HepG2 (cell line): Measurements from ENCODE around the gene P3H2. TPM values are rescaled to one million over a fixed set of nuclear protein-coding genes. Genes with fewer than 3 reads are reported as not detected.

Experiments
- ATAC-seq: fragments of 200-7000 bp; cut with Tn5 transposase; 3 replicates; pipeline ENCODE4 v1.9.1; 2020; ENCODE audit warnings: mild to moderate bottlenecking, moderate library complexity
- BruUV-seq: library from RNA; stranded (reverse); fragments of 400-500 nt; replicated peaks from 2 replicates; lab custom pipeline; 2021; lab: Mats Ljungman, UMichigan
- CTCF ChIA-PET: fragments of 300-600 bp; formaldehyde crosslinking; extraction: SDS; loops from one replicate; lab custom pipeline; 2021; ENCODE audit warnings: low total read pairs, inconsistent platforms, low intra/inter-chr PET ratio; lab: Yijun Ruan, JAX
- POLR2A ChIA-PET: fragments of 350-600 bp; sonication (Branson Sonifier 250); formaldehyde crosslinking; loops from one replicate; lab custom pipeline; 2020; ENCODE audit warnings: antibody characterized with exemption, inconsistent platforms; lab: Yijun Ruan, JAX
- DNase-seq: peaks from one replicate; pipeline ENCODE4 v3.0.0-alpha.2; 2015; ENCODE audit warnings: low spot score
- FAIRE-seq: peaks from 3 replicates; lab custom pipeline; 2011; peaks lifted over from hg19 to GRCh38; lab: Jason Lieb, UNC
- H2AFZ ChIP-seq: one replicate; pipeline ENCODE4 v1.6.1; 2011; ENCODE audit warnings: low read length, inconsistent platforms
- H3K27ac ChIP-seq: fragments of 300-600 bp; 3 replicates; pipeline ENCODE4 v1.8.0; 2011; ENCODE audit warnings: mixed run types, mild to moderate bottlenecking, mixed read lengths, low read length, inconsistent platforms; ENCODE audit not compliant: insufficient read depth; ENCODE audit errors: extremely low read length
- H3K27me3 ChIP-seq, 2 experiments: fragments of 200-600 bp in 1 of 2; 2 replicates in 1 of 2; 3 replicates in 1 of 2; pipeline versions ENCODE4 v1.6.0 to v1.8.0; 2011; ENCODE audit warnings: low read length in 2 of 2, mild to moderate bottlenecking in 2 of 2, moderate library complexity in 2 of 2, inconsistent platforms in 1 of 2; ENCODE audit not compliant: insufficient read depth in 2 of 2, control insufficient read depth in 1 of 2
- H3K36me3 ChIP-seq, 2 experiments: fragments of 200-600 bp in 1 of 2; replicated peaks in 1 of 2; 2 replicates in 1 of 2; 3 replicates in 1 of 2; pipeline versions ENCODE4 v1.5.1 to v1.8.0; 2011; ENCODE audit warnings: low read length in 2 of 2, inconsistent platforms in 1 of 2; ENCODE audit not compliant: insufficient read depth in 2 of 2, control insufficient read depth in 1 of 2
- H3K4me1 ChIP-seq: 2 replicates; pipeline ENCODE4 v1.5.1; 2012; ENCODE audit warnings: low read length, inconsistent platforms; ENCODE audit not compliant: insufficient read depth
- H3K4me2 ChIP-seq: 2 replicates; pipeline ENCODE4 v1.6.0; 2011; ENCODE audit warnings: low read depth, low read length, inconsistent platforms
- H3K4me3 ChIP-seq, 3 experiments: fragments of 200-600 bp in 1 of 3; sonication (generic), shearing (Covaris generic) in 1 of 3; replicated peaks in 1 of 3; 2 replicates each; pipeline ENCODE4 v1.5.1; 2011 to 2016; ENCODE audit warnings: low read length in 3 of 3, inconsistent platforms in 2 of 3, low read depth in 2 of 3, mild to moderate bottlenecking in 2 of 3, control low read depth in 1 of 3, mixed read lengths in 1 of 3; ENCODE audit not compliant: insufficient read depth in 1 of 3
- H3K79me2 ChIP-seq: one replicate; pipeline ENCODE4 v1.6.1; 2011; ENCODE audit warnings: low read length, inconsistent platforms; ENCODE audit not compliant: insufficient read depth
- H3K9ac ChIP-seq: 2 replicates; pipeline ENCODE4 v1.6.0; 2011; ENCODE audit warnings: mild to moderate bottlenecking, low read depth, low read length, inconsistent platforms; ENCODE audit not compliant: insufficient read depth
- H3K9me3 ChIP-seq: 2 replicates; pipeline ENCODE4 v1.5.1; 2012; ENCODE audit warnings: mild to moderate bottlenecking, low read length
- H4K20me1 ChIP-seq: 2 replicates; pipeline ENCODE4 v1.6.0; 2011; ENCODE audit warnings: inconsistent platforms, mild to moderate bottlenecking, low read length, moderate library complexity; ENCODE audit not compliant: insufficient read depth
- BORCS8-MEF2B ChIP-seq: sonication (generic); formaldehyde crosslinking; IDR thresholded peaks from 2 replicates; pipeline ENCODE4 v1.8.0; 2022; ENCODE audit warnings: mild to moderate bottlenecking, missing genetic modification reagents
- CENPBD1 ChIP-seq: sonication (generic); formaldehyde crosslinking; IDR thresholded peaks from 2 replicates; pipeline ENCODE4 v1.8.0; 2022; ENCODE audit warnings: missing genetic modification reagents, low read depth, mild to moderate bottlenecking, borderline replicate concordance
- CHCHD3 ChIP-seq: sonication (generic); formaldehyde crosslinking; IDR thresholded peaks from 2 replicates; pipeline ENCODE4 v1.8.0; 2022; ENCODE audit warnings: mild to moderate bottlenecking, missing genetic modification reagents, moderate library complexity
- KDM6A ChIP-seq: IDR thresholded peaks from 2 replicates; pipeline ENCODE4 v1.6.1; 2016; ENCODE audit warnings: low read depth
- KIAA2018 ChIP-seq: sonication (generic); formaldehyde crosslinking; IDR thresholded peaks from 2 replicates; pipeline ENCODE4 v1.5.0; 2020; ENCODE audit warnings: mild to moderate bottlenecking, missing genetic modification reagents, borderline replicate concordance
- NR0B2 ChIP-seq: sonication (generic); formaldehyde crosslinking; IDR thresholded peaks from 2 replicates; pipeline ENCODE4 v1.4.0; 2020; ENCODE audit warnings: mild to moderate bottlenecking, missing genetic modification reagents
- NRL ChIP-seq: sonication (generic); formaldehyde crosslinking; IDR thresholded peaks from 2 replicates; pipeline ENCODE4 v1.5.0; 2020; ENCODE audit warnings: missing genetic modification reagents, mild to moderate bottlenecking, moderate library complexity, borderline replicate concordance
- RBAK ChIP-seq: sonication (generic); formaldehyde crosslinking; IDR thresholded peaks from 2 replicates; pipeline ENCODE4 v1.5.1; 2020; ENCODE audit warnings: mild to moderate bottlenecking, missing genetic modification reagents
- ZNF263 ChIP-seq: sonication (generic); formaldehyde crosslinking; IDR thresholded peaks from 2 replicates; pipeline ENCODE4 v1.4.0; 2020; ENCODE audit warnings: missing genetic modification reagents
- ZNF264 ChIP-seq: sonication (generic); formaldehyde crosslinking; IDR thresholded peaks from 2 replicates; pipeline ENCODE4 v1.4.0; 2020; ENCODE audit warnings: missing genetic modification reagents
- ZNF292 ChIP-seq: sonication (generic); formaldehyde crosslinking; IDR thresholded peaks from 2 replicates; pipeline ENCODE4 v1.8.1; 2022; ENCODE audit warnings: mild to moderate bottlenecking, low read depth, missing genetic modification reagents, borderline replicate concordance
- ZNF567 ChIP-seq: sonication (generic); formaldehyde crosslinking; IDR thresholded peaks from 2 replicates; pipeline ENCODE4 v1.8.1; 2023; ENCODE audit warnings: mild to moderate bottlenecking, missing genetic modification reagents, borderline replicate concordance
- ZSCAN25 ChIP-seq: sonication (generic); formaldehyde crosslinking; IDR thresholded peaks from 2 replicates; pipeline ENCODE4 v1.8.0; 2022; ENCODE audit warnings: mild to moderate bottlenecking, missing genetic modification reagents
- ZSCAN30 ChIP-seq: sonication (generic); formaldehyde crosslinking; IDR thresholded peaks from 2 replicates; pipeline ENCODE4 v1.5.0; 2020; ENCODE audit warnings: mild to moderate bottlenecking, missing genetic modification reagents
- ZSCAN31 ChIP-seq: sonication (generic); formaldehyde crosslinking; IDR thresholded peaks from 2 replicates; pipeline ENCODE4 v1.5.0; 2020; ENCODE audit warnings: low read depth, mild to moderate bottlenecking, missing genetic modification reagents
- WGBS: methylation state at CpG from one replicate; pipeline ENCODE4 v1.1.6; 2017; ENCODE audit warnings: low lambda C conversion rate; 5-methylcytosine and 5-hydroxymethylcytosine counted together
- in situ Hi-C: cut with HindIII; loops from 2 replicates; pipeline ENCODE4 v1.10.0; 2017; ENCODE audit warnings: low pct_unique_long_range_greater_than_20kb; ENCODE audit not compliant: extremely low pct_ligation_motif_present
- intact Hi-C: fragments of 100-400 bp; cut with micrococcal nuclease; formaldehyde crosslinking; loops from one replicate; pipeline ENCODE4 v1.10.0; 2022; ENCODE audit not compliant: unreplicated experiment
- polyA plus RNA-seq, 8 experiments: library from polyadenylated mRNA; depleted of rRNA in 3 of 8; stranded (reverse) in 7 of 8; unstranded in 1 of 8; fragments of >200 nt; fragmentation: Illumina TruSeq in 4 of 8; extraction: Trizol in 4 of 8; gene quantifications; 2 replicates each; pipeline versions ENCODE4 v1.2.1 to v1.2.3, GENCODE V29; 2011 to 2016; ENCODE audit warnings: low read depth in 4 of 8, missing spikeins in 1 of 8, mixed read lengths in 1 of 8; ENCODE audit not compliant: insufficient read depth in 1 of 8
- total RNA-seq, 5 experiments: library from RNA; depleted of rRNA; stranded (reverse); fragments of >200 nt; fragmentation: Illumina TruSeq; extraction: Trizol; gene quantifications; 2 replicates each; pipeline ENCODE4 v1.2.3, GENCODE V29; 2016; ENCODE audit warnings: low read depth in 1 of 5

Gene P3H2
- total and polyA plus RNA-seq, 2 of the 13 experiments (the other 11 are each of a cell fraction or from before 2014, with no cell fraction given) = not detected

GRCh38 chr3:189942948-189943347, 177.7 kb downstream of the P3H2 start:
- Histone ChIP-seq H3K9me3 (no peaks in the 10 kb centered on the region), H3K27me3 (no peaks in the 10 kb centered on the region), H3K27ac (no peak overlapping the region), H2AFZ (no peak overlapping the region), H4K20me1 (no peaks in the 10 kb centered on the region), H3K9ac (no peak overlapping the region), H3K4me1 (peaks cover 25% of the 10 kb centered on the region), H3K36me3 (no peaks in the 10 kb centered on the region), H3K79me2 (no peaks in the 10 kb centered on the region), H3K4me2 (no peak overlapping the region), H3K4me3 (no peak overlapping the region)
- no peak for FAIRE-seq
- WGBS = 23% methylated on average over 2 of the region's 3 CpGs
- no peak for DNase-seq
- intact Hi-C loops = no loop called here
- no peak for ATAC-seq
- ChIA-PET CTCF (no interaction called here), POLR2A (no interaction called here)
- no TSS peak for BruUV-seq
- in situ Hi-C loops = no loop called here
- TF ChIP-seq CENPBD1 (CRISPR knock-in tag) = no peak
- TF ChIP-seq KIAA2018 (CRISPR knock-in tag) = no peak
- no peak for TF ChIP-seq ZNF292 (CRISPR knock-in tag)
- no peak for TF ChIP-seq ZSCAN31 (CRISPR knock-in tag)
- TF ChIP-seq ZSCAN30 (CRISPR knock-in tag) = no peak
- no peak for TF ChIP-seq ZNF263 (CRISPR knock-in tag)
- TF ChIP-seq KDM6A (CRISPR knock-in tag) = no peak
- TF ChIP-seq ZSCAN25 (CRISPR knock-in tag) = no peak
- TF ChIP-seq CHCHD3 (CRISPR knock-in tag) = no peak
- TF ChIP-seq NR0B2 = no peak
- no peak for TF ChIP-seq ZNF567 (CRISPR knock-in tag)
- TF ChIP-seq NRL (CRISPR knock-in tag) = no peak
- TF ChIP-seq RBAK (CRISPR knock-in tag) = no peak
- TF ChIP-seq ZNF264 (CRISPR knock-in tag) = no peak
- TF ChIP-seq BORCS8-MEF2B (CRISPR knock-in tag) = no peak
